ENCODE results near the gene FRMD4A. TPM values are rescaled to one million over a fixed set of nuclear protein-coding genes. Genes with fewer than 3 reads are reported as not detected.
A peak's percentile ranks its signal among the peaks of the same experiment; 100 is the strongest.

FRMD4A gene
- total RNA-seq, 6 donors from 2014 or later = 22.3 to 114 (median 52.3) TPM

- Histone ChIP-seq H3K27ac (no peak overlapping the region), H3K4me1 (peaks cover 0 to 4% (median 1%) of the 10 kb centered on the region in 4 donors), H3K9me3 (no peaks in the 10 kb centered on the region), H3K4me3 (no peak overlapping the region), H3K36me3 (no peaks in the 10 kb centered on the region), H3K27me3 (no peaks in the 10 kb centered on the region)
- TF ChIP-seq CTCF (IDR thresholded peaks at IDR 0.05) (no peak), EP300 (IDR thresholded peaks at IDR 0.05) (no peak), POLR2A (IDR thresholded peaks at IDR 0.05) (no peak), POLR2AphosphoS5 (IDR thresholded peaks at IDR 0.05) (no peak)
- ATAC-seq (ENCODE audit: low FRiP score in 2 of 2) (no peak), DNase-seq (no peak)
- 58 to 65% methylated on average over 5 of the region's 5 CpGs for WGBS, 2 donors
Observed at GRCh38 chr10:13998163-13998835, 332.4 kb downstream of the FRMD4A start.

- no peak for TF ChIP-seq POLR2AphosphoS5 (IDR thresholded peaks at IDR 0.05)
- TF ChIP-seq POLR2A (IDR thresholded peaks at IDR 0.05) = no peak
- TF ChIP-seq EP300 (IDR thresholded peaks at IDR 0.05) = no peak
- TF ChIP-seq CTCF (IDR thresholded peaks at IDR 0.05) = no peak
- no peak overlapping the region for H3K27ac ChIP-seq
- DNase-seq = no peak
- H3K4me3 ChIP-seq = no peak overlapping the region
- WGBS, 2 donors = 76 to 97% methylated on average over 2 of the region's 2 CpGs
- no peaks in the 10 kb centered on the region for H3K36me3 ChIP-seq
- no peaks in the 10 kb centered on the region for H3K9me3 ChIP-seq
- no peaks in the 10 kb centered on the region for H3K27me3 ChIP-seq
- ATAC-seq (ENCODE audit: low FRiP score in 2 of 2) = peak in 1 of 2 donors; percentile 37
- H3K4me1 ChIP-seq = peaks cover 0 to 9% (median 3%) of the 10 kb centered on the region in 4 donors
Observed at GRCh38 chr10:13997650-13998049, 333.1 kb downstream of the FRMD4A start.

GRCh38 chr10:13994932-13995331 lies 335.8 kb downstream of the FRMD4A start:
- WGBS, 2 donors = 43 to 55% methylated on average over 5 of the region's 5 CpGs
- Histone ChIP-seq H3K4me1 (peaks cover 16 to 26% (median 23%) of the 10 kb centered on the region in 4 donors), H3K27me3 (no peaks in the 10 kb centered on the region), H3K27ac (no peak overlapping the region), H3K4me3 (no peak overlapping the region), H3K36me3 (no peaks in the 10 kb centered on the region), H3K9me3 (no peaks in the 10 kb centered on the region)
- ATAC-seq (ENCODE audit: low FRiP score in 2 of 2) (no peak), DNase-seq (no peak)
- TF ChIP-seq CTCF (IDR thresholded peaks at IDR 0.05) (no peak), POLR2A (IDR thresholded peaks at IDR 0.05) (no peak), POLR2AphosphoS5 (IDR thresholded peaks at IDR 0.05) (no peak), EP300 (IDR thresholded peaks at IDR 0.05) (no peak)

GRCh38 chr10:13993673-13994089 lies 337.0 kb downstream of the FRMD4A start:
- no peak for DNase-seq
- Histone ChIP-seq H3K4me3 (no peak overlapping the region), H3K36me3 (no peaks in the 10 kb centered on the region), H3K9me3 (no peaks in the 10 kb centered on the region), H3K4me1 (peaks cover 23 to 32% (median 28%) of the 10 kb centered on the region in 4 donors), H3K27me3 (no peaks in the 10 kb centered on the region), H3K27ac (no peak overlapping the region)
- TF ChIP-seq POLR2A (IDR thresholded peaks at IDR 0.05) (no peak), CTCF (IDR thresholded peaks at IDR 0.05) (no peak), POLR2AphosphoS5 (IDR thresholded peaks at IDR 0.05) (no peak), EP300 (IDR thresholded peaks at IDR 0.05) (no peak)
- no peak for ATAC-seq (ENCODE audit: low FRiP score in 2 of 2)
- WGBS, 2 donors = 63% methylated on average over 3 of the region's 3 CpGs

- Histone ChIP-seq H3K9me3 (no peaks in the 10 kb centered on the region), H3K27ac (no peak overlapping the region), H3K27me3 (no peaks in the 10 kb centered on the region), H3K36me3 (no peaks in the 10 kb centered on the region), H3K4me3 (no peak overlapping the region), H3K4me1 (peaks cover 23 to 32% (median 28%) of the 10 kb centered on the region in 4 donors)
- TF ChIP-seq POLR2A (IDR thresholded peaks at IDR 0.05) (no peak), EP300 (IDR thresholded peaks at IDR 0.05) (no peak), POLR2AphosphoS5 (IDR thresholded peaks at IDR 0.05) (no peak), CTCF (IDR thresholded peaks at IDR 0.05) (no peak)
- no peak for ATAC-seq (ENCODE audit: low FRiP score in 2 of 2)
- 15 to 40% methylated on average over 2 of the region's 2 CpGs for WGBS, 2 donors
- DNase-seq = no peak
Observed at GRCh38 chr10:13993169-13993568, 337.6 kb downstream of the FRMD4A start.

Data from upper lobe of left lung (tissue), 6 donors.